Activated CD4-positive, alpha-beta T cell treated with anti-CD3 and anti-CD28 coated beads, Interleukin-2, amount 10 ng/mL, durations not matched to agents 7 days and 5 days (primary cell): ENCODE data around the gene TM7SF2. TPM values are rescaled to one million over a fixed set of nuclear protein-coding genes. Genes with fewer than 3 reads are reported as not detected.
"Not testable (repeated sequence)": the region's sequence is repeated elsewhere in the genome, so short reads cannot be mapped to it uniquely, and the experiment has no call there.

Source experiments
- CTCF ChIA-PET: fragments of 350-600 bp; sonication (Branson Sonifier 250); formaldehyde crosslinking; loops from one replicate; lab custom pipeline; 2021; ENCODE audit warnings: antibody characterized with exemption; lab: Charles Lee
- POLR2A ChIA-PET: fragments of 350-600 bp; sonication (Branson Sonifier 250); formaldehyde crosslinking; loops from one replicate; lab custom pipeline; 2021; ENCODE audit warnings: antibody characterized with exemption; lab: Charles Lee
- DNase-seq: peaks from one replicate; pipeline ENCODE4 v3.0.0-alpha.2; 2020
- H3K27ac Mint-ChIP-seq: one replicate; pipeline ENCODE4 v1.8.0; 2021; ENCODE audit warnings: mild to moderate bottlenecking, moderate library complexity, mixed read lengths
- H3K27me3 Mint-ChIP-seq: one replicate; pipeline ENCODE4 v1.8.0; 2021; ENCODE audit warnings: mixed read lengths
- H3K36me3 Mint-ChIP-seq: one replicate; pipeline ENCODE4 v1.8.0; 2021; ENCODE audit warnings: low read depth, mixed read lengths
- H3K4me1 Mint-ChIP-seq: one replicate; pipeline ENCODE4 v1.8.0; 2021; ENCODE audit warnings: mixed read lengths
- H3K4me3 Mint-ChIP-seq: one replicate; pipeline ENCODE4 v1.8.0; 2021; ENCODE audit warnings: mild to moderate bottlenecking, moderate library complexity, mixed read lengths
- H3K9me3 Mint-ChIP-seq: one replicate; pipeline ENCODE4 v1.8.0; 2021; ENCODE audit warnings: mixed read lengths
- total RNA-seq, 2 experiments: library from RNA; stranded (reverse); gene quantifications; one replicate each; pipeline ENCODE4 v1.2.3, GENCODE V29; 2021

TM7SF2 gene
- total RNA-seq, 2 experiments from 2014 or later, result 26.1 to 27.7 TPM

DNA sequence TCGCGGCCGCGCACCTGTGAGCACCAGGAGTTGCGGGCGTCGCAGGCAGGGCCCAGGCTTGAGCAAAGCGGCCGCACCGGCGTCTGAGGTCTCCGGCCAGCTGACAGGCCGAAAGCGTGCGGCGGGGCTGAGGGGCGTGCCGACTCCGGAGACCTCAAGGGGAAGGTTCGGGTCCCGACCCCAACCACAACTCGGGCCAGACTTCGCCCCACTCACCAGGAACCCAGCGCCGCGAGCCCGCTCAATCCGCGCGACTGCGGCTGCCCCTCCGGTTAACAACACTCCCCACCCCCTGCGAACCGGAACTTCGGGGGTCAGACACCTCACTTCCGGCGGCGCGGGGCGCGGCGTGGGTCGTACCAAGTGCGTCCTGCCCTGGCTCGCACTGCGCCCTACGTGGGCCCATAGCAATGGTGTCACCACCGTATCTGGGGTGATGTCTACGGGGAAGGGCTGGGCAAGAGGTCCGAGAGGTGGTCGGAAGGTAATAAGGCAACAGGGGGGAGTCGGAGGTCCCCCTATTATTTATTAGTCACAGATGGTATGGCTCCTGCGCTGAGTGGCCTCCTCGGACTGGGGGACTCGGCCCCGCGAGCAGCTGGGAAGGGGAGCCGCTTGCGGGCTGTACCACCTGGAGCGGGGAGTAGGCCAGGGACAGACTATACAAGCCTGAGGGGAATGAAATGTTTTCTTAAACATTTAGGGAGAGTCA lies 22.7 kb downstream of the TM7SF2 start, which contains the start of gene SYVN1:
SYVN1 (minus strand) TSS at position 280 of the 712 bp plus-strand sequence. CDS start 918 bp downstream, outside the sequence.
- Mint-ChIP-seq H3K36me3 (peaks cover 14% of the 10 kb centered on the region), H3K27me3 (no peaks in the 10 kb centered on the region), H3K9me3 (no peaks in the 10 kb centered on the region), H3K4me3 (peak within 1 kb of the TSS; percentile 99), H3K4me1 (peaks cover 27% of the 10 kb centered on the region), H3K27ac (peak within 1 kb of the TSS; percentile 99)
- peak; percentile 93 for DNase-seq
- CTCF ChIA-PET, result interaction anchor here (0.6 to 3.2 kb wide), 8 partner anchors 14 to 1089 kb away, joined by 3 to 12 read pairs (median 4); no protein-coding TSS in a partner anchor
- POLR2A ChIA-PET, result interaction anchor here (0.6 to 1.1 kb wide), 3 partner anchors 12 to 322 kb away, joined by 3 to 5 read pairs (median 4); partner anchors contain the start of genes FAU, MRPL49 and PPP2R5B

DNA sequence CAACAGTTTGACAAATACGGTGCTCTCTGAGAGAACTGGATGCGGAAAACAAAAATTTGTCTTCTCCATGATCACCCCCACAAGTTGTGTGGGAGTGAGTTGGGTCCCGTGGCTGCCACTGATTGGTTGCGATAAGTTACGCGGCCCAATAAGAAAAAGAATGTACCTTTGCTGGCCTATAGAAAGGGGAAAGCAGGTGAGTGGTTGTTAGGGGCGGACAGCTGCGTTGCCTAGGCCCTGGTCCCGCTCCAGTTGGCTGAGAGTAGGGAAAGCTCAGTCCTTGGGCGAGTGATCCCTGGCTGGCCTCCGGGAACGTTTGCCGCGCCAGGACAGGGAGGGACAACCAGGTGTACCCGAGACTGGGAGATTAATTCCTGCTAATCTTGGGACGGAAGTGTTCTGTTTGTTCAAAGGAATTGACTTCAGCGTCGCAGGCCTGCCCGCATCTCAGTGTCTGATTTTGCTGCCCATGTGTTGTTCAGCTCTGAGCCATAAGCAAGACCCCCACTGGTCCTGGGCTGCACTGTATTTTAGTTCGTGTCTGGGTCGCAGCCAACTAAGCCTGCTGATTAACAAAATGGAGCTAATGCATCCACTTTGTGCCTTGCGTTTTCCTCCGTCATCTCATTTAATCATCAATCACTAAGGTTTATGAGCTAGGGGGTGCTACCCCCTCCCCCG lies 23.4 kb downstream of the TM7SF2 start:
- Mint-ChIP-seq H3K4me1 (peaks cover 27% of the 10 kb centered on the region), H3K27me3 (peaks cover 3% of the 10 kb centered on the region), H3K36me3 (peaks cover 14% of the 10 kb centered on the region), H3K4me3 (peak overlapping the region; percentile 99), H3K9me3 (no peaks in the 10 kb centered on the region), H3K27ac (peak overlapping the region; percentile 99)
- ChIA-PET CTCF (interaction anchor here (0.6 to 3.2 kb wide), 11 partner anchors 13 to 1088 kb away, joined by 3 to 12 read pairs (median 3); partner anchors contain the start of gene ARL2), POLR2A (interaction anchor here (0.6 to 1.1 kb wide), 3 partner anchors 13 to 322 kb away, joined by 3 to 5 read pairs (median 4); partner anchors contain the start of genes FAU, MRPL49 and PPP2R5B)
- DNase-seq, result peak; percentile 91

DNA sequence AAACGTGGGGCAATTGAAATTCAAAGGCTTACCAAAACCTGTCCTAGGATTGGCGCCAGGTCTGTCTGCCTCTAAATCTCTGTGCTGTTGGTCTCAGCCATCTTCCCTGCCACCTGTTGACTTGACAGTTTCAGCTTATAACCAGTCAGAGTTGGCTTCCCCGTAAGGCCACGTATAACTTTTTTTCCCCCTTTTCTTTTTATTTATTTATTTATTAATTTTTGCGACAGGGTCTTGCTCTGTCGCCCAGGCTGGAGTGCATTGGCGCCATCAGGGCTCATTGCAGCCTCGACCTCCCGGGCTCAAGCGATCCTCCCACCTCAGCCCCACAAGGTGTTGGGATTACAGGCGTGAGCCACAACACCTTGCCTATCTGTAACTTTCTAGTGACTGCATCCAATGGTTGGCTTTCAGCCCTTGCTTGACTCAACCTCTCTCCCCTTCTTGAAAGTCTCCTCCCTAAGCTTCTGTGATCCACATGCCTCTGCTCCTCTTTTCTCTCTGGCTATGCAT lies 24.0 kb downstream of the TM7SF2 start:
- peak overlapping the region; percentile 99 for H3K4me3 Mint-ChIP-seq
- H3K27ac Mint-ChIP-seq, result peak overlapping the region; percentile 99
- peaks cover 12% of the 10 kb centered on the region for H3K36me3 Mint-ChIP-seq
- H3K27me3 Mint-ChIP-seq, result peaks cover 6% of the 10 kb centered on the region
- peaks cover 27% of the 10 kb centered on the region for H3K4me1 Mint-ChIP-seq
- ChIA-PET POLR2A (interaction anchor here (0.9 kb wide), 1 partner anchor 211 kb away, joined by 3 read pairs; the partner anchor contains the start of gene PPP2R5B), CTCF (interaction anchor here (0.7 to 3.2 kb wide), 10 partner anchors 12 to 123 kb away, joined by 3 to 12 read pairs (median 3); partner anchors contain the start of genes ARL2 and ZNHIT2)
- H3K9me3 Mint-ChIP-seq, result no peaks in the 10 kb centered on the region
- no peak for DNase-seq

DNA sequence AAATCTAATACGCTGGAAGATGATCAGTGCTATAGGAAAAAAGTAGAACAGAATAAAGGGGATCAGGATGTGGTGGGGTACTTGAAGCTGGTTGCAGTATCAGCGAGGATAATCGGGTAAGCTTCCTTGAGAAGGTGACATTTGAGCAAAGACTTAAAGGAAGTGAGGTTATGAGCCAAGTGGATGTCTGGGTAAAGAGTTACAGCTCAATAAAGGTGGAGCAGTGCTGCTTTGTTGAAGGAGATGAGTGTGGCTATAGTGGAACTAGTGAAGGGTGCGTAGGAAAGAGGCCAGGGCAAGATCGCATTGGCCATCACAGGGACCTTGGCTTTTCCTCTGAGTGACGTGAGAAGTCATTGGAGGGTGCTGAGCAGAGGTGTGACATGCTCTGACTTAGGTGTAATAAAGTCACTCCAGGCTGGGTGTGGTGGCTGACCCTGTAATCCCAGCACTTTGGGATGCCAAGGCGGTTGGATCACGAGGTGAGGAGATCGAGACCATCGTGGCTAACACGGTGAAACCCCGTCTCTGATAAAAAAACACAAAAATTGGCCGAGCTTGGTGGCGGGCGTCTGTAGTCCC lies 24.9 kb downstream of the TM7SF2 start:
- POLR2A ChIA-PET, result no interaction called here
- Mint-ChIP-seq H3K27ac (peak overlapping the region; percentile 84), H3K9me3 (no peaks in the 10 kb centered on the region), H3K36me3 (peaks cover 10% of the 10 kb centered on the region), H3K4me1 (peaks cover 27% of the 10 kb centered on the region), H3K27me3 (peaks cover 13% of the 10 kb centered on the region), H3K4me3 (peak overlapping the region; percentile 56)
- CTCF ChIA-PET, result interaction anchor here (0.9 to 3.2 kb wide), 5 partner anchors 11 to 122 kb away, joined by 3 to 12 read pairs (median 4); partner anchors contain the start of genes ARL2 and ZNHIT2
- DNase-seq, result no peak

DNA sequence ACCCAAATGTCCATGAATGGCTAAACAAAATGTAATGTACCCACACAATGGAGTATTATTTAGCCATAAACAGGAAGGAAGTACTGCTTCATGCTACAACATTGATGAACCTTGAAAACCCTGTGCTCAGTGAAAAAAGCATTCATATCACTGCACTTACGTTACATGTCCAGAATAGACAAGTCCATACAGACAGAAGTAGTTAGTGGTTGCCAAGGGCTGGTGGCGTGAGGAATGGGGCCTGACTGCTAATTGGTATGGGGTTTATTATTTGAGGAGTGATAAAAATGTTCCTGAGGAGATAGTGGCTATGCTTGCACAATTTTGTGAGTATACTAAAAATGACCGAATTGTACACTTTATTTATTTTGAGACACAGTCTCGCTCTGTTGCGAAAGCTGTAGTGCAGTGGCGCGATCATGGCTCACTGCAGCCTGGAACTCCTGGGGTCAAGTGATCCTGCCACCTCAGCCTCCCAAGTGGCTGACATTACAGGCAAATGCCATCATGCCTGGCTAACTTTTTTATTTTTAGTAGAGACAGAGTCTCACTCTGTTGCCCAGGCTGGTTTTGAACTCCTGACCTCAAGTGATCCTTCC lies 30.3 kb downstream of the TM7SF2 start:
- H3K4me3 Mint-ChIP-seq, result no peak overlapping the region
- peaks cover 31% of the 10 kb centered on the region for H3K27me3 Mint-ChIP-seq
- H3K9me3 Mint-ChIP-seq, result no peaks in the 10 kb centered on the region
- ChIA-PET CTCF (no interaction called here), POLR2A (no interaction called here)
- H3K36me3 Mint-ChIP-seq, result no peaks in the 10 kb centered on the region
- H3K4me1 Mint-ChIP-seq, result no peaks in the 10 kb centered on the region
- no peak for DNase-seq
- no peak overlapping the region for H3K27ac Mint-ChIP-seq

DNA sequence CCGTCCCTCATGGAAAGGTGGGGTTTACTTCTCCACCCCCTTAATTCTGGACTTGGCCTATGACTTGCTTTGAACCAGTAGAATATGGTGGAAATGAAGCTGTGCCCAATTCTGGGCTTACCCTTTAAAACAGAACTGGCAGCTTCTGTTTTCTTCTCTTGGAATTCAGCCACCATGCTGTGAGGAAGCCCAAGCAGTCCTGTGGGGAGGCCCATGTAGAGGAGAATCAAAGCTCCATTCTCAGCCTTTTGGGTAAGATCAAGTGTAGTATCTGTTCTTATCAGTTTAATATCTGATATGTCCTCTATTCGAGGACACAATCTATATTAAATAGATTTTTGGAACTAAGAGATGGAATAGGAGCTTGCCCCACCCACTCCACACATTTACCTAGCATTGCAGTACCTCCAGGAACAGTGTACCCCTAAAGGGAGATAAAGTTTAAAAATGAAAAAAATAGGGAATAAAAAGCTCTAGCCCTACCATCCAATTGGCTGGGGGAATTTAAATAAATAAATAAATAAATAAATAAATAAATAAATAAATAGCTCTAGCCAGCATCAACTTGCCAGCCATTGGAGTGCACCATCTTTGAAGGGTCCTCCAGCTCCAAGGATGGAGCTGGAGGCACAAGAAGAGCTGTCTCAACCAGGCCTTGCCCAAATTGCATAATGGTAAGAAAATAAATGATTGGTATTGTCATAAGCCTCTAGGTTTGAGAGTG lies 35.8 kb downstream of the TM7SF2 start:
- CTCF ChIA-PET, result interaction anchor here (0.6 to 2.7 kb wide), 3 partner anchors 12 to 294 kb away, joined by 5 to 12 read pairs (median 6); partner anchors contain the start of gene SYVN1
- Mint-ChIP-seq H3K36me3 (no peaks in the 10 kb centered on the region), H3K4me3 (no peak overlapping the region), H3K9me3 (no peaks in the 10 kb centered on the region), H3K27me3 (peaks cover 17% of the 10 kb centered on the region), H3K27ac (no peak overlapping the region), H3K4me1 (peaks cover 14% of the 10 kb centered on the region)
- POLR2A ChIA-PET, result no interaction called here
- no peak for DNase-seq

DNA sequence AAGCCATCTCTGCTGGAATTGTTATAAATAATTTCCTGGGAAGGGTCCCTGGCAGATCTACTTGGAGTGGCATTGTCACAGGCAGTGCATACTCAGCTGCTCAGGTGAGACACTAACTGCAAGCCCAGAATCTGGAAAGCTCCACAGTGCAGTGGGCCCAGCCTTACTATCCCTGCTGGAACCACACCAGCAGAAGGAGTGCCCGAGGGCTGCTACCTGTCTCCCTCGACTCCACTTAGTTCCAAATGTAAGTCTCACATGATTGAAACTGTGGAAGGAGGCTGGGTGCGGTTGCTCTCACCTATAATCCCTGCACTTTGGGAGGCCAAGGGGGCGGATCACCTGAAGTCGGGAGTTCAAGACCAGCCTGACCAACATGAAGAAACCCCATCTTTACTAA lies 37.0 kb downstream of the TM7SF2 start:
- H3K9me3 Mint-ChIP-seq, result no peaks in the 10 kb centered on the region
- ChIA-PET CTCF (interaction anchor here (0.8 to 2.7 kb wide), 3 partner anchors 13 to 209 kb away, joined by 4 to 12 read pairs (median 6); partner anchors contain the start of gene SYVN1), POLR2A (no interaction called here)
- no peak overlapping the region for H3K27ac Mint-ChIP-seq
- DNase-seq, result no peak
- H3K4me1 Mint-ChIP-seq, result peaks cover 18% of the 10 kb centered on the region
- H3K36me3 Mint-ChIP-seq, result no peaks in the 10 kb centered on the region
- peaks cover 23% of the 10 kb centered on the region for H3K27me3 Mint-ChIP-seq
- no peak overlapping the region for H3K4me3 Mint-ChIP-seq

DNA sequence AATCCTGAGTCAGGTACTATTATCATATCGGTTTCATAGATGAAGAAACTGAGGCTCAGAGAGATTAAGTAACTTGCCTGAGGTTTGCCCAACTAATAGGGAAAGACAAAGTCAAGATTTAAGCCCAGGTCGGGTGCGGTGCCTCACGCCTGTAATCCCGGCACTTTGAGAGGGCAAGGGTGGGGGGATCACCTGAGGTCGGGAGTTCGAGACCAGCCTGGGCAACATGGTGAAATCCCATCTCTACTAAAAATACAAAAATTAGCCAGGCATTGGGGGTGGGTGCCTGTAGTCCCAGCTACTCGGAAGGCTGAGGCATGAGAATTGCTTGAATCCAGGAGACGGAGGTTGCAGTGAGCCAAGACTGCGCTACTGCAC lies 38.4 kb downstream of the TM7SF2 start:
- Mint-ChIP-seq H3K4me1 (peaks cover 18% of the 10 kb centered on the region), H3K27me3 (peaks cover 25% of the 10 kb centered on the region)
- H3K27ac Mint-ChIP-seq, H3K4me3 Mint-ChIP-seq, H3K36me3 Mint-ChIP-seq, H3K9me3 Mint-ChIP-seq, DNase-seq, CTCF ChIA-PET, POLR2A ChIA-PET: not testable (repeated sequence)

DNA sequence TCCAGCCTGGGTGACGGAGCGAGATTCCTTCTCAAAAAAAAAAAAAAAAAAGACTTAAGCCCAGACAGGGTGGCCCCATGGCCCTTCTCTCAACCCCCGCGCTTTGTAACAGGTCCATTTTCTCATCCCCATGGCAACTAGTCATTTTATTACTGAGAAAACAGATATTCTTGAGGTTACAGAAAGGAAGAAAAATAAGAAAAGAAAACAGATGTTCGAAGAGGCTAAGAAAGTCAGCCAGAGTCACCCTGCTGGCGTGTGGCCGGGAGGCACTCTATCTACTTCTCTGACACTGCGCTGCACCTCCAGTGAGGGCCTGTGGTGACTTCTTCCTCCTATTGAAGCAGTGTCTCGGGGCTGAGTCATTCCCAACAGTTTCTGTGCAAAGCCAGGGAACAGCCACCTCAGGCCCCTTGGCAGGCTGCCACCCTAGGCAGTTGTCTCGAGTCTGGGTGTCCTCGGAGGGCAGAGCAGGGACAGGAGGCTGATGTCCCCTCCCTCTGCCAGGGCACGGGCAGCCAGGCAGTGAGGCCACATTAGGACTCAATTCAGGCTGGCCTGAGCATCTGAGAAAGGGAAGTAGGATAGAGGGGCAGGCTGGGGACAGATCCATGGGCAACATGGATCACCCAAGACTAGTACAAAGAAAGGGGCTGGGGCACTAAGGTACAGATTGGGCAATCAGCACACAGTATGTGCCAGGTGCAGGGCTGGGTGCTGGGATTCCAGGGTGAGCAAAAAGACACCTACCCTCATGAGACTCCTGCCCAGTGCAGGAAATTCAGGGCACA lies 39.0 kb downstream of the TM7SF2 start:
- CTCF ChIA-PET, result no interaction called here
- DNase-seq, result no peak
- Mint-ChIP-seq H3K27ac (no peak overlapping the region), H3K9me3 (no peaks in the 10 kb centered on the region), H3K4me1 (peaks cover 18% of the 10 kb centered on the region), H3K36me3 (no peaks in the 10 kb centered on the region), H3K4me3 (no peak overlapping the region), H3K27me3 (peaks cover 19% of the 10 kb centered on the region)
- POLR2A ChIA-PET, result no interaction called here

DNA sequence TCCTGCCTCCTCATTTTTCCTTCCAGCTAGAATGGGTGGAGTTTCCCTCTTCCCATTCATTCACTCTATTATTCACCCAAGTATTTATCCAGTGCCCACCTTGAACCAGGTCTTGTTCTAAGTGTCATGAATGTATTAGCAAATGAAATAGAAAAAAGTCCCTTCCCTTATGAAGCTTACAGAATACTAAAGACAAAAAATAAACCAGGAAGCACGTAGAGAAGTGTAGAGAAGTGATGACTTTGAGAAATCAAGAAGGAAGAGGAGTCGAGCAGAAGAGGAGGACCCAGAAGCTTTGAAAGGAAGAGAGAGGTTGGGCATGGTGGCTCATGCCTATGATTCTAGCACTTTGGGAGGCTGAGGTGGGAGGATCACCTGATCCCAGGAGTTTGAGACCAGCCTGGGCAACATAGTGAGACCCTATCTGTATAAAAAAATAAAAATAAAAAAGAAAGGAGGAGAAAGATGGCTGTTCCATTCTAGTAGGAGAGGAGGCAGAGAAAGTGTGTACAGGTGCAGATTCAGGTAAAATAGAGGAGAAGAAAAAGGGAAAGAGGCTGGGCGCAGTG lies 39.7 kb downstream of the TM7SF2 start:
- peaks cover 13% of the 10 kb centered on the region for H3K27me3 Mint-ChIP-seq
- H3K4me3 Mint-ChIP-seq, result no peak overlapping the region
- ChIA-PET CTCF (no interaction called here), POLR2A (no interaction called here)
- H3K27ac Mint-ChIP-seq, result no peak overlapping the region
- H3K36me3 Mint-ChIP-seq, result no peaks in the 10 kb centered on the region
- H3K4me1 Mint-ChIP-seq, result peaks cover 18% of the 10 kb centered on the region
- DNase-seq, result no peak
- H3K9me3 Mint-ChIP-seq, result no peaks in the 10 kb centered on the region

DNA sequence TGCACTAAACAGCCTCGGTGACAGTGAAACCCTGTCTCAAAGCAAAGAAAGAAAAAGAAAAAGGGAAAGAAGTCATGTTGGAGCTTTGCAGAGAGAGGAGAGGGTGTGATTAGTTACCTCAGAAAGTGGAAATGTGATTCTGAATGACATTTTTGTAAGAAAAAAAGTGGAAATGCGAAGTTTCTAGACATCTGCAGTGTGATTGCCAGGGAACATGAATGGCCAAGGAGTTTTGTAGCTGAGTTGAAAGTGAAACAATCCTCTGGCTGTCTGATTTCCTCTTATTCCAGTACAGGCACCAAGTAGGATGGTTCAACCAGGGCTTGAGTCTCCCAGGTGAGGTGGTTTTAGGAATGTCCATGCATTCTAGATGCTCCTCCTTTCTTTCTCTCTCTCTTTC lies 40.5 kb downstream of the TM7SF2 start:
- ChIA-PET CTCF (interaction anchor here (0.6 kb wide), 1 partner anchor 298 kb away, joined by 3 read pairs; no protein-coding TSS in a partner anchor), POLR2A (no interaction called here)
- Mint-ChIP-seq H3K27me3 (peaks cover 13% of the 10 kb centered on the region), H3K27ac (no peak overlapping the region), H3K9me3 (no peaks in the 10 kb centered on the region), H3K36me3 (no peaks in the 10 kb centered on the region), H3K4me3 (no peak overlapping the region), H3K4me1 (peaks cover 21% of the 10 kb centered on the region)
- DNase-seq, result no peak
